Endothelial cell of umbilical vein (primary cell): Measurements from ENCODE around the gene TOP2A. TPM values are rescaled to one million over a fixed set of nuclear protein-coding genes. Genes with fewer than 3 reads are reported as not detected.

Experiments
- BruUV-seq: library from RNA; stranded (reverse); fragments of 400-500 nt; replicated peaks from 2 replicates; lab custom pipeline; 2021; lab: Mats Ljungman, UMichigan
- CTCF ChIA-PET: fragments of 300-600, 350-600 bp; sonication (Branson Sonifier 250); formaldehyde crosslinking; loops from one replicate; lab custom pipeline; 2021; ENCODE audit warnings: antibody characterized with exemption, inconsistent platforms; lab: Charles Lee
- POLR2A ChIA-PET: fragments of 300-600, 350-600 bp; sonication (Branson Sonifier 250); formaldehyde crosslinking; loops from one replicate; lab custom pipeline; 2021; ENCODE audit warnings: antibody characterized with exemption, inconsistent platforms; lab: Charles Lee
- DNase-seq: peaks from one replicate; pipeline ENCODE4 v3.0.0-alpha.2; 2011; ENCODE audit warnings: low read depth, low spot score
- FAIRE-seq: peaks from 2 replicates; lab custom pipeline; 2011; peaks lifted over from hg19 to GRCh38; lab: Jason Lieb, UNC
- H2AFZ ChIP-seq: 2 replicates; pipeline ENCODE4 v1.6.0; 2012; ENCODE audit warnings: low read depth, low read length, control low read depth, inconsistent platforms
- H3K27ac ChIP-seq: 2 replicates; pipeline ENCODE4 v1.5.1; 2011; ENCODE audit warnings: low read depth, mild to moderate bottlenecking, control low read depth, low read length, moderate library complexity; ENCODE audit not compliant: insufficient read depth
- H3K27me3 ChIP-seq, 2 experiments: 2 replicates each; pipeline versions ENCODE4 v1.6.0 to v1.6.1; 2011; ENCODE audit warnings: low read length in 2 of 2, mixed read lengths in 1 of 2; ENCODE audit not compliant: control insufficient read depth in 2 of 2, insufficient read depth in 2 of 2
- H3K36me3 ChIP-seq, 2 experiments: 2 replicates in 1 of 2; 3 replicates in 1 of 2; pipeline ENCODE4 v1.5.1; 2011; ENCODE audit warnings: low read length in 2 of 2, mild to moderate bottlenecking in 1 of 2, moderate library complexity in 1 of 2; ENCODE audit not compliant: control insufficient read depth in 2 of 2, insufficient read depth in 2 of 2; ENCODE audit errors: extremely low read depth in 1 of 2
- H3K4me1 ChIP-seq: 3 replicates; pipeline ENCODE4 v1.5.1; 2011; ENCODE audit warnings: mild to moderate bottlenecking, low read length; ENCODE audit not compliant: control insufficient read depth, insufficient read depth; ENCODE audit errors: extremely low read depth
- H3K4me2 ChIP-seq: 2 replicates; pipeline ENCODE4 v1.6.1; 2011; ENCODE audit warnings: low read length, control low read depth, mixed read lengths; ENCODE audit not compliant: insufficient read depth
- H3K4me3 ChIP-seq, 3 experiments: fragments of 200-600 bp in 1 of 3; sonication (generic), shearing (Covaris generic) in 1 of 3; replicated peaks in 1 of 3; 2 replicates each; pipeline ENCODE4 v1.5.1; 2011 to 2016; ENCODE audit warnings: control low read depth in 3 of 3, low read length in 3 of 3, mild to moderate bottlenecking in 2 of 3, inconsistent platforms in 1 of 3, low read depth in 1 of 3, moderate library complexity in 1 of 3; ENCODE audit not compliant: insufficient read depth in 1 of 3
- H3K79me2 ChIP-seq: 2 replicates; pipeline ENCODE4 v1.6.0; 2012; ENCODE audit warnings: low read length, inconsistent platforms; ENCODE audit not compliant: control insufficient read depth, insufficient read depth
- H3K9ac ChIP-seq: replicated peaks from 2 replicates; pipeline ENCODE3; 2011; ENCODE audit warnings: low read length, control low read depth; ENCODE audit not compliant: insufficient read depth; ENCODE audit errors: extremely low read depth
- H3K9me1 ChIP-seq: replicated peaks from 3 replicates; pipeline ENCODE4 v1.6.0; 2011; ENCODE audit warnings: mild to moderate bottlenecking, low read length; ENCODE audit not compliant: control insufficient read depth, insufficient read depth; ENCODE audit errors: extremely low read depth
- H3K9me3 ChIP-seq: replicated peaks from 2 replicates; pipeline ENCODE4 v1.5.1; 2012; ENCODE audit warnings: low read length, inconsistent platforms; ENCODE audit not compliant: control insufficient read depth, insufficient read depth
- H4K20me1 ChIP-seq: replicated peaks from 2 replicates; pipeline ENCODE3; 2011; ENCODE audit warnings: mild to moderate bottlenecking, low read length; ENCODE audit not compliant: control insufficient read depth, insufficient read depth; ENCODE audit errors: extremely low read depth
- CTCF ChIP-seq, 2 donors: IDR thresholded peaks; 1 replicate in 1 of 2; 2 replicates in 1 of 2; pipeline ENCODE4 v1.5.1; 2011; ENCODE audit warnings: low read length in 2 of 2, mild to moderate bottlenecking in 2 of 2, moderate library complexity in 2 of 2, control low read depth in 1 of 2, inconsistent platforms in 1 of 2, low read depth in 1 of 2; ENCODE audit not compliant: insufficient read depth in 1 of 2; ENCODE audit errors: extremely low read depth in 1 of 2
- EZH2 ChIP-seq: IDR thresholded peaks from 2 replicates; pipeline ENCODE4 v1.6.1; 2012; ENCODE audit warnings: borderline replicate concordance, low read depth, mild to moderate bottlenecking, moderate library complexity, low read length, inconsistent platforms; ENCODE audit not compliant: severe bottlenecking
- FOS ChIP-seq: IDR thresholded peaks from 2 replicates; pipeline ENCODE4 v1.6.1; 2011; ENCODE audit warnings: mild to moderate bottlenecking, low read length, moderate library complexity, borderline replicate concordance; ENCODE audit not compliant: insufficient read depth
- GATA2 ChIP-seq: IDR thresholded peaks from 2 replicates; pipeline ENCODE4 v1.7.0; 2011; ENCODE audit warnings: low read depth, mild to moderate bottlenecking, moderate library complexity, mixed read lengths, low read length; ENCODE audit not compliant: insufficient read length, insufficient read depth
- JUN ChIP-seq: IDR thresholded peaks from 2 replicates; pipeline ENCODE4 v1.6.1; 2011; ENCODE audit warnings: borderline replicate concordance, low read depth; ENCODE audit not compliant: insufficient read length, insufficient read depth
- MAX ChIP-seq: IDR thresholded peaks from 2 replicates; pipeline ENCODE4 v1.6.1; 2011; ENCODE audit not compliant: insufficient read depth, insufficient read length
- MYC ChIP-seq: IDR thresholded peaks from one replicate; pipeline ENCODE4 v1.6.1; 2011; ENCODE audit warnings: mild to moderate bottlenecking, low read depth, low read length
- POLR2A ChIP-seq: IDR thresholded peaks from 2 replicates; pipeline ENCODE4 v1.6.1; 2012; ENCODE audit warnings: low read depth, mild to moderate bottlenecking, control low read depth, low read length
- POLR2AphosphoS5 ChIP-seq: IDR thresholded peaks from 2 replicates; pipeline ENCODE4 v1.6.1; 2012; ENCODE audit warnings: low read depth, mild to moderate bottlenecking, control low read depth, low read length, moderate library complexity; ENCODE audit not compliant: insufficient read depth
- dilution Hi-C: fragments of 300-500 bp; cut with MboI; formaldehyde crosslinking; loops from one replicate; pipeline ENCODE4 v1.15.0; 2019; ENCODE audit warnings: low sequenced_read_pairs; ENCODE audit not compliant: extremely low pct_ligation_motif_present
- intact Hi-C: fragments of 100-400 bp; cut with micrococcal nuclease; formaldehyde crosslinking; loops from one replicate; pipeline ENCODE4 v1.10.0; 2022
- polyA plus RNA-seq, 4 experiments: library from polyadenylated mRNA; depleted of rRNA in 3 of 4; stranded (reverse) in 3 of 4; unstranded in 1 of 4; fragments of >200 nt; gene quantifications; 2 replicates each; pipeline versions ENCODE4 v1.2.1 to v1.2.3, GENCODE V29; 2011 to 2012; ENCODE audit warnings: missing spikeins in 1 of 4
- total RNA-seq: library from RNA; stranded (reverse); gene quantifications from 2 replicates; pipeline ENCODE4 v1.2.3, GENCODE V29; 2021

The TOP2A gene
- total and polyA plus RNA-seq, 2 donors (not counting 3 experiments of a cell fraction or from before 2014, with no cell fraction given) = 31.3 to 160 TPM

GRCh38 chr17:40374821-40375498 lies 42.7 kb downstream of the TOP2A start:
- Histone ChIP-seq H3K36me3 (no peaks in the 10 kb centered on the region), H2AFZ (no peak overlapping the region), H4K20me1 (no peaks in the 10 kb centered on the region), H3K4me2 (no peak overlapping the region), H3K4me3 (no peak overlapping the region), H3K79me2 (no peaks in the 10 kb centered on the region), H3K27me3 (no peaks in the 10 kb centered on the region), H3K9ac (no peak overlapping the region), H3K9me1 (no peaks in the 10 kb centered on the region), H3K4me1 (no peaks in the 10 kb centered on the region), H3K9me3 (no peaks in the 10 kb centered on the region), H3K27ac (no peak overlapping the region)
- ChIA-PET CTCF (interaction anchor here (0.8 to 1.1 kb wide), 2 partner anchors 12 to 158 kb away, joined by 3 to 5 read pairs; no protein-coding TSS in a partner anchor), POLR2A (no interaction called here)
- DNase-seq (no peak), FAIRE-seq (no peak)
- no TSS peak for BruUV-seq
- no peak for TF ChIP-seq EZH2
- no peak for TF ChIP-seq MYC
- no peak for TF ChIP-seq FOS
- no peak for TF ChIP-seq MAX
- no peak for TF ChIP-seq CTCF (IDR thresholded peaks at IDR 0.05; ENCODE audit: extremely low read depth in 1 of 2, insufficient read depth in 1 of 2, low read depth in 1 of 2, low read length in 2 of 2)
- no peak for TF ChIP-seq POLR2A
- no peak for TF ChIP-seq POLR2AphosphoS5
- no peak for TF ChIP-seq JUN
- no peak for TF ChIP-seq GATA2
- dilution Hi-C loops = no loop called here
- intact Hi-C loops = no loop called here
